VCaP (cell line): ENCODE measurements around the gene ZNF184.
A peak's percentile ranks its signal among the peaks of the same experiment; 100 is the strongest.

Source experiments
- H3K27ac ChIP-seq: fragments of 450-650 bp; 2 replicates; pipeline ENCODE4 v1.5.1; 2017
- TF ChIP-seq, protein P1 (sequence below): fragments of 450-650 bp; conservative IDR thresholded peaks from 2 replicates; pipeline ENCODE4 v1.5.1; 2017; ENCODE audit warnings: mild to moderate bottlenecking, moderate library complexity

ZNF184 gene

DNA sequence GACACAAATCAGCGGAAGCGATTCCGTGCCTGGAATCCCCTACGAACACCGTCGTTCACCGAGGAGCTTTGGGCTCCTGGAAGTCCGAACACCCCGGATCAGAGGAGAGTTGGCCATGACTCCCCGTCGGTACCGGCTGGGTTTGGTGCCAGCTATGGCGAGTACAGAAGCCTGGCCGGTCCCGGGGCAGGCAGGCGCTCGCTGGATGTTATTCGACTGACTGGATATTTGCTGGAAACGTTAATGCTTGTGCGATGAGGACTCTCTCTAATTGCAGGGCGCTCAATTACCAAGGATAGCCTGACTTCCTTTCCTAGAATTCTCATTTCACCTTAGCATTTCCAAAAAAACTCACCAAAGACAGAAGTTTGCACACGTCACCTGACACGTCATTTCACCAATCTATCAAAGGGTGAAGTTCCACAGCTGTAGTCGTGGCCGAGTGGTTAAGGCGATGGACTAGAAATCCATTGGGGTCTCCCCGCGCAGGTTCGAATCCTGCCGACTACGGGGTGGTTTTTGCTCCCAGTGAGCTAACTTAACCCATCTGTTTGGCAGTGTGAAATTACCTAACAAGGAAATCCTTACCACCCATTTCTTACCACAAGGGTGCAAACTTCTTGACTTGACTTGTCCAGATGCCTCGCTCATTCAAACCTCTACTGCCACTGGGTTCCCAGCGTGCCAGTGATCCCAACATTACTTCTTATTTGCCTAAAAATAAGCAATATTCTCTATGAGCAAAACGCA lies 22.7 kb upstream of the ZNF184 start:
- H3K27ac ChIP-seq, result no peak overlapping the region

DNA sequence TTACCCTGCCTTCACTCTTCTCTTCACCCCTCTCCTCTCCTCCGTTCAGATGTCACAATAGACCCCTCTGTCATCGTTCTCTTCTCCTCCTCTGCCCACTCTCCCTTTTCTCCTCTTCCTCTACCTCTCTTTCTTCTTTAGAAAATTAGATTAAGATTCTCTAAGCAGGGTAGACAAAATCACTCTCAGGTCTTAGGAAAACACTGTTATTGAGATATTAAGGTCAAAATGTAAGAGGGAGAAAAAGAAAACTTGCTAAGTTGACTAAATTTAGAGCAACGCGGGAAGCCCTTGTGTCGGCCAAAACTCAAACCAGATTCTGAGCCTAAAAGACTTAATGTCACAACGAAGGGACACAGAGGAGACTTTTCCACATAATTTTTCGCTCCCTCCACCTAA lies 22.1 kb upstream of the ZNF184 start:
- H3K27ac ChIP-seq, result no peak overlapping the region
- TF ChIP-seq, protein P1, sequence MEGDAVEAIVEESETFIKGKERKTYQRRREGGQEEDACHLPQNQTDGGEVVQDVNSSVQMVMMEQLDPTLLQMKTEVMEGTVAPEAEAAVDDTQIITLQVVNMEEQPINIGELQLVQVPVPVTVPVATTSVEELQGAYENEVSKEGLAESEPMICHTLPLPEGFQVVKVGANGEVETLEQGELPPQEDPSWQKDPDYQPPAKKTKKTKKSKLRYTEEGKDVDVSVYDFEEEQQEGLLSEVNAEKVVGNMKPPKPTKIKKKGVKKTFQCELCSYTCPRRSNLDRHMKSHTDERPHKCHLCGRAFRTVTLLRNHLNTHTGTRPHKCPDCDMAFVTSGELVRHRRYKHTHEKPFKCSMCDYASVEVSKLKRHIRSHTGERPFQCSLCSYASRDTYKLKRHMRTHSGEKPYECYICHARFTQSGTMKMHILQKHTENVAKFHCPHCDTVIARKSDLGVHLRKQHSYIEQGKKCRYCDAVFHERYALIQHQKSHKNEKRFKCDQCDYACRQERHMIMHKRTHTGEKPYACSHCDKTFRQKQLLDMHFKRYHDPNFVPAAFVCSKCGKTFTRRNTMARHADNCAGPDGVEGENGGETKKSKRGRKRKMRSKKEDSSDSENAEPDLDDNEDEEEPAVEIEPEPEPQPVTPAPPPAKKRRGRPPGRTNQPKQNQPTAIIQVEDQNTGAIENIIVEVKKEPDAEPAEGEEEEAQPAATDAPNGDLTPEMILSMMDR, result no peak

More for the DNA sequence above, 22.7 kb upstream of the ZNF184 start:
- TF ChIP-seq, protein P1, result no peak

DNA sequence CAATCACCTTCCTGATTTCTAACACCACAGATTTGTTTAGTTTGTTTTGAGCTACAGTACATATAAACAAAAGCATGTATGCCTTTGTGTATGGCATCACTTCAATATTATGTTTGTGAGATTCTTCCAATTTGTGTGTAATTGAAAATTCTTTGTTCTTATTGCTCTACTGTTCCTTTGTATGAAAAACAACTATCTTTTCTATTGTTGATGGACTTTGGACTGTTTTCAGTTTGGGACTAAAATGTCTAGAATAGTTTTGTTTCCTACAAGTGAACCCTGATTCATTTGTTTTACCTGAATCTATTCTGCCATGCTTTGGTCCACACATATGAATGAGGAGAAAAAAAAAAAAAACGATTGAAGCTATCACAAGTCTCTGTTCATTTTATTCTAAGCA lies 21.2 kb upstream of the ZNF184 start:
- TF ChIP-seq, protein P1, result no peak
- H3K27ac ChIP-seq, result no peak overlapping the region

DNA sequence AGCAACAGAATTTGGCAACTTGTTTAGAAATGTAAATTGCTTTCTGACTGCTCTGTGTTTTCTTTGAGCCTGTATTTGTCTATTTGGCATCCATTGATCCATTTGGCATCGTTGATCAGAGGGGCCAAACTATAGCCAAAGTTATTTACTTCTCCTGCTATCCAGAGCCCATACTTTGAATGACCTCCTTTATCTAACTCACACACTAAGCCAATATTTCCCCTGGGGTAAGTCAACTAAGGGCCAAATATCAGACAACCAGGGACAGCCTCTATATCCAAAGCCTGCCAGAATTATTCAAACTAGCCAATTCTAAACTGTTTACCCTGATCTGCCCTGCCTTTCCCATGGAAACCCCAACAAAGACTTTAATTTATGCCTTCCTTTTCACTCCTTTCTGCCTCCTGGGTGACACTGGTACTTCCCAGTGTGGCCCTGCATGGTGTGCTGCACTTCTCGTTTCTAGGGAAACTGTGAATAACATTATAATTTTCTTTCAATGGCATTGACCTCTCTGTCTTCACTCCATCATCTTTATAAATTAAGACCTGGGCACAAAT lies 19.8 kb upstream of the ZNF184 start:
- TF ChIP-seq, protein P1, result no peak
- H3K27ac ChIP-seq, result no peak overlapping the region

DNA sequence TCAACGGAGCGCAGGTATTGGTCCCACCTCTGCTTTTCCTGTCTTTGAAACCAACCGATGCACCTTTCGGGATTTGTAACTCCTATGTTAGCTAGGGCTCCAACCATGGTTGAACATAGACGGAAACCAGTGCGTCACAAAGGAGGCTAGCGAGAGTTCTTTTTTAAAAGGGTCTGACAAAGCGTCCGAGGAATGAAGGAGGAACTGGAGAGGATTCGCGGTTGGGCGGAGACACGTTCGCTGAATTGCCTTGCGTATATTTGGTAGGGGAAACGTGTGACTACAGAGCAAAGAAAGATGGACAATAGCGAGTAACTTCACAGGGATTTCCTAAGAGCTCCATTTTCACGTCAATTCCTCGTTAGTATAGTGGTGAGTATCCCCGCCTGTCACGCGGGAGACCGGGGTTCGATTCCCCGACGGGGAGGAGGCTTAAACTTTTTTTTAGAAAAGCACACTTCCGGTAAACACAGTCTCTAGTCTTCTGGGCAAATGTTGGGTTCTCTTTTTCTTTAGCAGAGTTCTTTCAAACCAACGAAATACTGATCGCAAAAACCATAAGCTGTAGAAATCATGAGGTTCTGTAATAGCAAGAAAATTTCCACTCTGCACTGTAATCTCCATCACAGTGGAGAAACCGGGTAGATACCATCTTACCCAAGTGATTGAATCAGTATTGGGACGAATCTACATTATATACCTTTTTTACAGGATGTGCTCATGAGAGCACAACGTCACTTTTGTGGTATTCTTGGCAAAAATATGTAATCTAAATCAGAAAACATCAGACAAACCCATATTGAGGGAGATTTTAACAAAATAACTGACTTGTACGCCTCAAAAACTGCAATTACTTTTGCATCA lies 6.6 kb upstream of the ZNF184 start:
- TF ChIP-seq, protein P1, result no peak
- peak overlapping the region; percentile 67 for H3K27ac ChIP-seq

DNA sequence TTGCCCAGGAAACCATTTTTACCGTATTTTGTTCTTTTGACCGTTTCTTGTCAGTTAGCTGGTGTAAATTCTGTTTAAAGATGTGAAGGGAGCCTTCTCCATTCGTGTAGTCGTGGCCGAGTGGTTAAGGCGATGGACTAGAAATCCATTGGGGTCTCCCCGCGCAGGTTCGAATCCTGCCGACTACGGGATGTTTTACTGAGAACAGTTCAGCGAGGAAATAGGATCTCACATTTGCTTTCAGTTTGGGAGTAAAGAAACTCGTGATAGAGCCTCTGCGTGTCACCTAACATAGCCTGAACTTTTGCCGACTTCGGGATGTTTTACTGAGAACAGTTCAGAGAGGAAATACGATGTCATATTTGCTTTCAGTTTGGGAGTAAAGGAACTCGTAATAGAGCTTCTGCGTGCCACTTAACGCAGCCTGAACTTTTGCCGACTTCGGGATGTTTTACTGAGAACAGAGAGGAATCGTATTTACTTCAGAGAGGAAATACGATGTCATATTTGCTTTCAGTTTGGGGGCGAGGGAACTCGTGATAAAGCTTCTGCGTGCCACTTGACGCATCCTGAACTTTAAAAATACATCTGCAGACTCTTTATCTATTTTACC lies 5.9 kb upstream of the ZNF184 start:
- H3K27ac ChIP-seq, result peak overlapping the region; percentile 67
- TF ChIP-seq, protein P1, result no peak
